Non-pigmented ciliary epithelial cell (primary cell): ENCODE results near the gene TP53BP2.
"Not testable (repeated sequence)": the region's sequence is repeated elsewhere in the genome, so short reads cannot be mapped to it uniquely, and the experiment has no call there.

Experiments
- DNase-seq: peaks from one replicate; pipeline ENCODE4 v3.0.0-alpha.2; 2010; ENCODE audit warnings: low read depth

Gene TP53BP2

DNA sequence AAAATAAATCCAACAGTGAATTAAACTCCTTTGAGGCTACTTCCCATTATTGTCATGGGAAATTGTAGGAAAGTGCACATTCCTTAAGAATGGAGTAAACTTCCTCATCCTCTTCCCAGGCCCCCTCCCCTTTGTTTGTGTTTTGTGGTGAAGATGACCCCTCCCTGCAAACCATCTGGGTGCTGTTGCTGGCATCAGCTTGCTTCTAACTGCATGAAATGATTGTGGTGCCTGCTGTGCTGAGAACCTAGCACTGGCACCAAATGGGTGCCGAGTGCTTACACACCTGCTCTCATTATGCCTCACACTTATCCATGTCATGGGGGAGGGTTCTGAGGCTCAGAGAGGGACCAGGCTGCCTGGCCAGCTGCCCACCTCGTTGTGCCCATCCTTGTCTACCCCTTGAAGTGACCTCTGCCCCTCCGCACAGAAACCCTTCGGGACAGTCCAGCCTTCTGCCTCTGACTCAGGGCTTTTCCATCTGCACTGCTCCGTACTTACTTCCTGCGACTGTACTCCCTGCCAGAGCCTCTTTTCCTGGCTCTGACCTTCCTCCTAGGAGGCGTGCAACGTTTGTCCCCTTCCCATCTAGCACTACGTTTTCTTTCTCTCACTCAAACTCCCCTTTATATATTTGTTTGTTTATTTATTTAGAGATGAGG lies 102.8 kb downstream of the TP53BP2 start:
- DNase-seq: no peak

DNA sequence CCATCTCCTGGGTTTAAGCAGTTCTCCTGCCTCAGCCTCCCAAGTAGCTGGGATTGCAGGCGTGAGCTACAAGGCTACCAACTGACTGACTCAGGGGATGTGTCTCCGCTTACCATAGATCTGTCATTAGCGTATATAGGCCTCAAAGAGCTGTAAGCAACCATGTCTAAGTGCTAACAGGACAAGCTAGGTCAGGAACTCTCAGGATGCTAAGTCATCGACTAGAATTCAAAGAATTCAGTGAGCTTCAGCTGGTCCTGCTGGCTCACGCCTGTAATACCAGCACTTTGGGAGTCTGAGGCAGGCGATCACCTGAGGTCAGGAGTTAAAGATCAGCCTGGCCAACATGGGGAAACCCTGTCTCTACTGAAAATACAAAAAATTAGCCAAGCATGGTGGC lies 103.9 kb downstream of the TP53BP2 start:
- peak; percentile 65 for DNase-seq

DNA sequence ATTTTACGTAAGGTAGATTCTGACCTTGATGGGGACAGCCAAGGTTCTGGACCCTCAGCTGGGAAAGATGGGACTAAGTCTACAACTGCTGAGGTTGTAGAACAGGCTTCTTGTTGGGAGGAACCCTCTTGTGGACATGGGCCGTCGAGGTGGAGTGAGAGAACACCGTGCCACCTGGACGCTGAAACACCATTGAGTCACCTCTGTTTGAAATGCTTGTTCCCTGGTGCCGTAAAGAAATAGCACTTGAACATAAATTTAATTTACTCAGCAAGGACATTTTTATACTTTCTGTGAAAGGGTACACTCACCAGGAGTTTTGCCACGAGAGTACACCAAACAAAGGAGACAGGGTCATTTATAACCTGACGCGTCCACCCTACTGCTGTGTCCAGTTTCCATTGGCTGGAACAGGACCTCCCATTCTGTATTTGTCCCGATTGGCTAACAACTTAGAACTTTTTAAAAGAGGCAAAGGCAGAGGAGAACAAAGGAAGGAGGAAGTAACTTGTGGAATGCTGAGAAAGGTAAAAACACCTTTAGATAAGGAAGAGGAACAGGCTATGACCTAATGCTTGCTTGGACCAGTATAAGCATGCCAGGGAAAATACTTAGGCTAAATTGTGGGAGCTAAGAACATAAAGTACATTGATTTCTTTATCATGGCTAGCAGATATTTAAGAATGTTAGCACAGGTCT lies 105.6 kb downstream of the TP53BP2 start:
- not testable (repeated sequence) for DNase-seq

DNA sequence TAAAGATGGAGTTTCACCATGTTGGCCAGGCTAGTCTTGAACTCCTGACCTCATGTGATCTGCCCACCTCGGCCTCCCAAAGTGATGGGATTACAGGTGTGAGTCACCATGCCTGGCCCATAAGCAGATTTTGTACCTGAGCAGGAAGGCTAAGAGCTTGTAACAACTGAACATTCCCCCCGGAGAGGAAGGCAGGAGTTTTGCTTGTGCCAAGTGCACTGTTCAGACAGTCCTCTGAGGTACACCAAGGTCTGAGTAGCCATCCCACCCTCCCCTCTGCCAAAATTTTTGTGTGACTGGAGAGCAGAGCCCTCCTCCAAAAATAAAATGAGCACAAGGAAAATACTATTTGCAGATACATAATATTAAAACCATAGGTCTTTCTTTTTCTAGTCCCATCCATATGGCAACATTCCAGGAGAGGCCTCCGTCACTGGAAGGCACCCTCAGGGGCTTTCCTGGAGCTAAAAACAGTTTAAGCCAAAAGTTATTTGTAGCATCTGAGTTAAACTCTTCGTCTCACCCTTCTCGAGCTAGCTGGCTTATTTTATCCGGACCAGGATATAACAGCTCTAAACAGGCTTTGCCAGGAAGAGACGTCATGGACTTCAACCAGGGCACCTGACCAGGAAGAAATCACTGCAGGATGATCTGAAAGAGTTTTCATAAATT lies 106.2 kb downstream of the TP53BP2 start:
- no peak for DNase-seq

DNA sequence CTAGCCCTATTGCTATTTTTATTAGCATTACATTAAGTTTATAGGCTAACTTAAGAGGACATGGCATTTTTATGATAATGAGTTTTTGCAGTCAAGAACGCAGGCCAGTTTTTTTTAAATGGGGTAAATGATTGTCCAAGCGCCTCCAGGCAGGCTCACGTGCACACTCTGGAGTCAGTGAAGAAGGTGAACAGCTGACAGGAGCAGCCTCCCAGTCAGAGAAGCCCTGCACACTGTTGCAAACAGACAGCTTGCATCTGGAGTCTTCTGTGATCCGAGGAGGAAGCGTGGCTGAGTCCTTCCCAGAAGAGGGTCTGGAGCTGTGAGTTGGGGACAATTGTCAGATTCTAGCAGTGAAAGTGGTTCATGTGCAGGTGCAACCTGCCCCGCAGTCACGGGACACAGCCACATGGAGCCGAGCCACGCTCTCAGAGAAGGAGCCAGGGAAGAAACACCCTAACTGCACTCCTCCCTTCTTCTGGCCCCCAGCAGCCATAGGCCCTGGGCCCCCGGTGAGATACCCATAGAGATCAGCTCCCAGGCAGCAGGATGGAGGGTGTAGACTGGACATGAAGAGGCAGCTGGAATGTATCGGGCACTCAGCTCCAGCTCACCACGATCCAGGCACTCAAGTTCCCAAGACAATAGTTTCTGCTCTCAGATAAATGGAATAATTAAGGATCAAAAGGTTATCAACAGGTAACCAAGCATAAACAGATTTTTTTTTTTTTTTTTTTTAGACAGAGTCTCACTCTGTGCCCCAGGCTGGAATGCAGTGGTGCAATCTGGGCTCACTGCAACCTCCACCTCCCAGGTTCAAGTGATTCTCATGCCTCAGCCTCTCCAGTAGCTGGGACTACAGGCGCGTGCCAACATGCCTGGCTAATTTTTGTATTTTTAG lies 107.0 kb downstream of the TP53BP2 start:
- DNase-seq: no peak

DNA sequence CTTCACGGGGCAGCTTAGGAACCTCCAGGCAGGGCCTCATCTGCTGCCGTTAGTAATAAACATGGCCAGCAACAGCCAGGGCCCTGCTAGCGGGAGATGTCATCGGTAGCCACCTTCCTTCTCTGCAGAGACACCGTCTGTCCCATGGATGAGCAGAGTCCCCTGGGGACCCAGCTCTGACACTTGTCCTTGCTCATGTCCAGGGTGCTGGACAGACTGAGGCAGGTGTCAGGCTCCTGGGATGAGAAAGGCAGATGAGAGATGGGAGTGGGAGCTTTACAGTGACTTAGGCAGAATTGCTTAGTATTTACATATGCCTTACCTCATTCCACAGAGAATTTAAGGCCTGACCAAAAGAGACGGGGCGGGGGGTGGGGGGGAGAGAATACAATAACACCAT lies 108.4 kb downstream of the TP53BP2 start:
- DNase-seq: no peak

DNA sequence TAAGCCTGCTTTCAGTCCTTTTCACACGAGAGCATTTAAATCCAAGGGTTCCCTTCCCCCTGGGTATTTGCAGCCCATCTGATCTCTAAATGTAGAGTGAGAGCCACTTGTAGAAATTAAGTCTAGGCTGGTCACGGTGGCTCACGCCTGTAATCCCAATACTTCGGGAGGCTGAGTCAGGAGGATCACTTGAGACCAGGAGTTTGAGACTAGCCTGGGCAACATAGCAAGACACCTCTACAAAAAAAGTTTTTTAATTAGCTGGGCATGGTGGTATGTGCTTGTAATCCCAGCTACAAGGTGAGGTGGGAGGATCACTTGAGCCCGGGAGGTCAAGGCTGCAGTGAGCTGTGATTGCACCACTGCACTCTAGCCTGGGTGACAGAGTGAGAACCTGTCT lies 109.1 kb downstream of the TP53BP2 start:
- not testable (repeated sequence) for DNase-seq

DNA sequence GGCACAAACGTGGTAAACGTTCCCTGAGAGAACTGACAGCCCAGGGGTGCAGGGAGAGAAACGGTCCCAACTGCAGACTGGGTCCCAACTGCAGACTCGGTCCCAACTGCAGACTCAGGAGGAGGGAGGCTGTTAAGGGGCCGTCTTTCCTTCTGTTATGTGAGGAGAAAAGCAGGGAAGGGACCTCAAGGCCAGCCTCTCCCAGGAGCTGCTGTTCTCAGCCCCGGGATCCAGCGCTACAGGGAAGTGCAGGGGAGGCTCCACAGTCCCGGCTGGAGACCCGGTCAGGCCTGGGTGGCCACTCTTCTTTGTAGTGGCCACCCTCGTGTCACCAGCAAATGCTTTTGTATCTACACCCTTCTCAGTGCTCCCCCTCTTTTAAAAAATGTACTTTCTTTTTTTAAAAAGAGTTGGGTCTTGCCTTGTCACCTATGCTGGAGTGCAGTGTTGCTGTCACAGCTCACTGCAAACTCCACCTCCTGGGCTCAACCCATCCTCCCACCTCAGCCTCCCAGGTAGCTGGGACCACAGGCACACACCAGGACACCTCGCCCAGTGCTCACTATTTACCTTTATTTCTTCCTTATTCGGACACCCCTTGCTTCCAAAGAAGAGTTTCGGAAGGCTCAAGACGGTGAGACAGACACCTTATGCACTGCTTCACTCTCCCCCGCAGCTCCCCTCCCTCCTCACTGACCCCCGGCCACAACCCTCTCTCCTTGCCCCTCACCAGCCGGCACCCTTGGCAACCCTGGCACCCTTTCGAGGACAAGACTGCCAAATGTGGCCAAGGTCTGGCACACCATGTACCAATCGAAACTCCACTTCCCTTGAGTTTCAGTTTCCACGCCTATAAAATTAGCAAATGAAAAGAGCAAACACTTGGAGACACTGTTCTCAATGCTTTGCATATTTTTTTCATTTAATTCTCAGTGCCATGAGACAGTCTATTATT lies 111.6 kb downstream of the TP53BP2 start:
- no peak for DNase-seq

DNA sequence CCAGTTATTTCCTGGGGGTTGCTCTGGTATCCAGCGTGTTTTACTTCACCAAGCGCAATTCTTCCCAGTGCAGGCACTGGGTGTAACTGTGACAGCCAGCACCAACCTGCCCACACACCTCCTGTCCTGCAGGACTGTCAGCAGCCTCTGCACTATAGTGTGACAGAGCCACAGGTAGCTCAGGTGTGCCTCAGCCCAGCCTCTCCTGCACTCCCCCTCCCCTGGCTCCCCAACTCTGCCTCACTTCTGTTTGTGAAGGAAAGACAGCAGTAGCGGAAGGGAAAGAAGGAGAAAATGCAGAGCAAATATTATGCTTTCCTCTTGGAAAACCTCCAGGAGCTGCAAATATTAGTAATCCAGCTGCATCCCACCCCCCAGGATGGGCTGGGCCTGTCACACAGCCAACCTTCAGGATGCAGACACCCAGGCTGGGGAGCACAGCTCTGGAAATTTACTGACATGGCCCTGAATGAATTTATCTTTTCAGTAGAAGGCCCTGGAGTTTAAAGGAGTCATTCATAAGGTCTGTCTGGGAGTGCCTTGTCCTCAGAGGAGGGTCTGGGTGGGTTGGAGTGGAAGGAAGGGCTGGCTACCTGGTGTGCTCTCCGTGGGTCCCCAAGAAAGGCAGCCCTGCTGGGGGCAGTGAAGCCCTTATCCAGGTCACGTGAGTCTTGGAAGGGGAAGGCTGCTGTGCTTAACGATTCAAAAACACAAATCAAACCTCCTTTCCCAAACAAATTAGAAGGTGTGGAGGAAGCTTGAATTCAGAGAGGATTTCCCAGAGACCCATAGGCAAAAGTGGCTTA lies 112.6 kb downstream of the TP53BP2 start:
- DNase-seq: no peak

DNA sequence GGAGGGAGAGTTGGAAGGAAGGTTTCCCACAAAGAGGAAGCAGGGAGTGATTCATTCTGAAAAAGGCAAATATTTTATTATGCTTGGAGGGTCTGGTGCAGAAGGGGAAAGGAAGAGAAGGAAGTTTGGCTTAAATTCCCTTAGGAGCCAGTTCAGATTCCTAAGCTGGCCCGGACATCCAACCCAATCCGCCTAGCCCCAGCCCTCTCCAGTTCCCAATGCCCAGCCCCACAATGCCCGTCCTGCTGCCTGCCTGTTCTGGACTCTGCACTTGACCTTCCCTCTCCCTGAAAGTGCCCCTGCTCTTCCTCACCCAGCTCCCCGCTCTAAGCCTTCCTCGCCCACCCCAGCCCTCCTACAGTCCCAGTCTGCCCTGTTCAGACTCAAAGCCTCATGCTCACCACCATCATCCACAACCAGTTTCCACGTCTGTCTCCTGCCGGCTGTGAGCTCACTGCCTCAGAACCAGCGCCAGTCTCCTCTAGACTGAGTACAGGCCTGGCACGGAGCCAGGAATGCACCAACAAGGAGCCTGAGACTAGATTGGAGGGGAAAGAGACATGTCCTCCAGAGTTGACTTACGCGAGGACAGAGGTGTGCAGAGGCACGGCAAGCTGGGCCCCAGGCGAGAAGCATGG lies 114.5 kb downstream of the TP53BP2 start:
- DNase-seq: no peak

DNA sequence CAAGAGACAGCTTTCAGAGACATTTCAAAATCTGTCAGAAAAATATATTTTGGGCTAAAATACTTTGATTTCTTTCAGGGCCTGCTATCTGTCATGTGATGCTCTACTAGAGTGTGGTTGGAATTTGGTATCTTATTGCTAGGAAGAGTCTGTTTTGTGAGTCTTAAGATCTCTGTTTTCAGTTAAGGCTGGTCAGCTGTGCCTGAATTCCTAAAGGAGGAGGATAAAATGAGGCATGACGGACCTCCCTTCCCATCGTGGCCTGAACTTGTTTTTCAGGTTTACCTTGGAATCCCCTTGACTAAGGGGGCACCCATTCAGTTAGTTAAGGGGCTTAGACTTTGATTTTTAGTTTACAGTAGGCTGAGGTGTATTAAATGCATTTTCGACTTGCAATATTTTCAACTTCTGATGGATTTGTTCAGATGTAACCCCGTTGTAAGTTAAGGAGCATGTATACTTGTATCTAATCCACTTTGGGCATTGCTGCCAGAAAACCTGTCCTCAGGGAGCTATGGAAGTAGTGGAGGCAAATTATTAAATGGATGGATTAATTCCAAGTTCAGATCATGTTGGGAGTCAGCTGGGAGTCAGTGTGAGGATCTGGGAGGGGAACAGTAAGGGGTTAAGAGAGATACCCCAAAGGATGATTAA lies 115.1 kb downstream of the TP53BP2 start:
- DNase-seq: no peak

DNA sequence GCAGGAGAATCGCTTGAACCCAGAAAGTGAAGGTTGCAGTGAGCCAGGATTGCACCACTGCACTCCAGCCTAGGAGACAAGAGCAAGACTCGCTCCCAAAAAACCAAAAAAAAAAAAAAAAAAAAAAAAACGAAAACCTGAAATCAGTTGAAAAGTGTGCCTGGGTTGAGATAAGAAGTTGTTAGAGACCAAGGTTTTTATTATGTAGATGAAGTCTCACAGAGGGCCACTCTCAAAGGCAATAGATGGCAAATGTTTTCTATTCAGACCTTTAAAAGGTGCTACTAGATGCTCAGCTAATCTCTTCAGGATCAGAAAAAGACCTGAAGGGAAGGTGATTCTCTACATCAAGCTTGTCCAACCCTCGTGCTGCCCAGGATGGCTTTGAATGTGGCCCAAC lies 115.8 kb downstream of the TP53BP2 start:
- no peak for DNase-seq
